ENCODE measurements around the gene KCNMB2. TPM values are rescaled to one million over a fixed set of nuclear protein-coding genes. Genes with fewer than 3 reads are reported as not detected.

Gene KCNMB2
- polyA plus RNA-seq, 1 of the 3 experiments (the other 2 are of a cell fraction), result not detected

GRCh38 chr3:178669022-178669601 is 132.9 kb downstream of the KCNMB2 start:
- ChIA-PET POLR2A (interaction anchor here (1.0 kb wide), 1 partner anchor 23 kb away, joined by 3 read pairs; no protein-coding TSS in a partner anchor), CTCF (interaction anchor here (1.5 kb wide), 1 partner anchor 20 kb away, joined by 4 read pairs; no protein-coding TSS in a partner anchor)
- Histone ChIP-seq H3K9ac (no peak overlapping the region), H2AFZ (ENCODE audit: low read depth) (no peak overlapping the region), H3K4me1 (ENCODE audit: control insufficient read depth in 1 of 2, insufficient read depth in 2 of 2, low read depth in 1 of 2, low read length in 1 of 2) (no peaks in the 10 kb centered on the region; a peak in 1 of 4 replicates), H3K9me3 (no peaks in the 10 kb centered on the region), H3F3A (replicated peaks; ENCODE audit: insufficient read depth) (no peaks in the 10 kb centered on the region), H3K79me2 (ENCODE audit: insufficient read depth) (no peaks in the 10 kb centered on the region), H3K9me2 (no peaks in the 10 kb centered on the region), H3K27me3 (ENCODE audit: insufficient read depth) (no peaks in the 10 kb centered on the region), H3K27ac (ENCODE audit: low read depth in 2 of 2, low read length in 1 of 2) (no peak overlapping the region), H4K20me1 (ENCODE audit: insufficient read depth) (no peaks in the 10 kb centered on the region), H3K36me3 (replicated peaks in 1 of 2; ENCODE audit: control insufficient read depth in 1 of 2, insufficient read depth in 2 of 2, low read length in 1 of 2) (no peaks in the 10 kb centered on the region), H3K4me3 (ENCODE audit: low read depth in 2 of 2, low read length in 1 of 2) (no peak overlapping the region), H3K4me2 (no peak overlapping the region)
- 12% methylated on average over 2 of the region's 2 CpGs for WGBS (ENCODE audit: low lambda C conversion rate)
- TF ChIP-seq SIN3A (IDR thresholded peaks at IDR 0.05; ENCODE audit: borderline replicate concordance, low read depth, low read length), result no peak
- TF ChIP-seq JUND (IDR thresholded peaks at IDR 0.05), result no peak
- no peak for TF ChIP-seq MEF2A (IDR thresholded peaks at IDR 0.05; ENCODE audit: borderline replicate concordance, low read depth)
- TF ChIP-seq YY1 (IDR thresholded peaks at IDR 0.05; ENCODE audit: low read depth), result no peak
- TF ChIP-seq SMC3 (IDR thresholded peaks at IDR 0.05; ENCODE audit: low read depth, low read length), result no peak
- TF ChIP-seq GABPA (IDR thresholded peaks at IDR 0.05; ENCODE audit: low read depth), result no peak
- TF ChIP-seq FOXJ3 (CRISPR knock-in tag; IDR thresholded peaks at IDR 0.05), result no peak
- TF ChIP-seq POLR2AphosphoS5 (IDR thresholded peaks at IDR 0.05; ENCODE audit: low read depth, low read length), result no peak
- TF ChIP-seq FOXM1 (IDR thresholded peaks at IDR 0.05; ENCODE audit: low read depth), result no peak
- no peak for TF ChIP-seq ELF1 (IDR thresholded peaks at IDR 0.05)
- no peak for DNase-seq

- no peak overlapping the region for H3K4me3 ChIP-seq (ENCODE audit: low read depth in 2 of 2, low read length in 1 of 2)
- H3K27ac ChIP-seq (ENCODE audit: low read depth in 2 of 2, low read length in 1 of 2), result no peak overlapping the region
- no peaks in the 10 kb centered on the region for H3K36me3 ChIP-seq (replicated peaks in 1 of 2; ENCODE audit: control insufficient read depth in 1 of 2, insufficient read depth in 2 of 2, low read length in 1 of 2)
- CTCF ChIA-PET, result interaction anchor here (1.5 kb wide), 1 partner anchor 21 kb away, joined by 4 read pairs; no protein-coding TSS in a partner anchor
- no peaks in the 10 kb centered on the region for H3K9me3 ChIP-seq
- no peaks in the 10 kb centered on the region for H3K27me3 ChIP-seq (ENCODE audit: insufficient read depth)
- no peak for DNase-seq
- H3K4me1 ChIP-seq (ENCODE audit: control insufficient read depth in 1 of 2, insufficient read depth in 2 of 2, low read depth in 1 of 2, low read length in 1 of 2), result no peaks in the 10 kb centered on the region; a peak in 1 of 4 replicates
- no peak overlapping the region for H2AFZ ChIP-seq (ENCODE audit: low read depth)
- H3K79me2 ChIP-seq (ENCODE audit: insufficient read depth), result no peaks in the 10 kb centered on the region
- POLR2A ChIA-PET, result no interaction called here
- WGBS (ENCODE audit: low lambda C conversion rate), result 71% methylated on average over 2 of the region's 2 CpGs
- H3K9me2 ChIP-seq, result no peaks in the 10 kb centered on the region
- no peak overlapping the region for H3K9ac ChIP-seq
- H4K20me1 ChIP-seq (ENCODE audit: insufficient read depth), result no peaks in the 10 kb centered on the region
- no peak overlapping the region for H3K4me2 ChIP-seq
- H3F3A ChIP-seq (replicated peaks; ENCODE audit: insufficient read depth), result no peaks in the 10 kb centered on the region
- TF ChIP-seq USF2 (IDR thresholded peaks at IDR 0.05; ENCODE audit: borderline replicate concordance, low read depth, low read length) (no peak), GABPA (IDR thresholded peaks at IDR 0.05; ENCODE audit: low read depth) (no peak), REST (IDR thresholded peaks at IDR 0.05; ENCODE audit: low read depth, low read length) (no peak), EZH2phosphoT487 (IDR thresholded peaks at IDR 0.05; ENCODE audit: borderline replicate concordance, low read depth) (no peak), IRF3 (IDR thresholded peaks at IDR 0.05; ENCODE audit: low read depth, low read length) (no peak), CHD2 (IDR thresholded peaks at IDR 0.05; ENCODE audit: low read length, partially characterized antibody) (no peak), FOSL2 (IDR thresholded peaks at IDR 0.05; ENCODE audit: borderline replicate concordance, low read depth) (no peak), MEF2A (IDR thresholded peaks at IDR 0.05; ENCODE audit: borderline replicate concordance, low read depth) (no peak), EP300 (IDR thresholded peaks at IDR 0.05; ENCODE audit: borderline replicate concordance in 1 of 2, low read depth in 1 of 2, low read length in 1 of 2) (no peak), SIN3A (IDR thresholded peaks at IDR 0.05; ENCODE audit: borderline replicate concordance, low read depth, low read length) (no peak), RXRA (IDR thresholded peaks at IDR 0.05; ENCODE audit: borderline replicate concordance, low read depth) (no peak), FOXJ3 (CRISPR knock-in tag; IDR thresholded peaks at IDR 0.05) (no peak), PBX3 (IDR thresholded peaks at IDR 0.05) (no peak), MAX (IDR thresholded peaks at IDR 0.05; ENCODE audit: low read depth) (no peak)
Measured at GRCh38 chr3:178669758-178670157, 133.5 kb downstream of the KCNMB2 start.

Measured in SK-N-SH (cell line).